ENCODE results near the gene RNF114. TPM values are rescaled to one million over a fixed set of nuclear protein-coding genes. Genes with fewer than 3 reads are reported as not detected.
"Not testable (repeated sequence)": the region's sequence is repeated elsewhere in the genome, so short reads cannot be mapped to it uniquely, and the experiment has no call there.

Gene RNF114
- total RNA-seq, 8 experiments from 2014 or later: 27.8 to 125 (median 46.0) TPM

DNA sequence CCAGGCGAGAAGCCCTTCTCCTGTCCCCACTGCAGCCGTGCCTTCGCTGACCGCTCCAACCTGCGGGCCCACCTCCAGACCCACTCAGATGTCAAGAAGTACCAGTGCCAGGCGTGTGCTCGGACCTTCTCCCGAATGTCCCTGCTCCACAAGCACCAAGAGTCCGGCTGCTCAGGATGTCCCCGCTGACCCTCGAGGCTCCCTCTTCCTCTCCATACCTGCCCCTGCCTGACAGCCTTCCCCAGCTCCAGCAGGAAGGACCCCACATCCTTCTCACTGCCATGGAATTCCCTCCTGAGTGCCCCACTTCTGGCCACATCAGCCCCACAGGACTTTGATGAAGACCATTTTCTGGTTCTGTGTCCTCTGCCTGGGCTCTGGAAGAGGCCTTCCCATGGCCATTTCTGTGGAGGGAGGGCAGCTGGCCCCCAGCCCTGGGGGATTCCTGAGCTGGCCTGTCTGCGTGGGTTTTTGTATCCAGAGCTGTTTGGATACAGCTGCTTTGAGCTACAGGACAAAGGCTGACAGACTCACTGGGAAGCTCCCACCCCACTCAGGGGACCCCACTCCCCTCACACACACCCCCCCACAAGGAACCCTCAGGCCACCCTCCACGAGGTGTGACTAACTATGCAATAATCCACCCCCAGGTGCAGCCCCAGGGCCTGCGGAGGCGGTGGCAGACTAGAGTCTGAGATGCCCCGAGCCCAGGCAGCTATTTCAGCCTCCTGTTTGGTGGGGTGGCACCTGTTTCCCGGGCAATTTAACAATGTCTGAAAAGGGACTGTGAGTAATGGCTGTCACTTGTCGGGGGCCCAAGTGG lies 51.9 kb downstream of the RNF114 start:
- peak in 5 of 8 experiments; percentile 5 to 21 (median 8) for ATAC-seq (replicated peaks in 6 of 8)
- Histone ChIP-seq H3K27ac (peak overlapping the region in 1 of 2 donors; percentile 34), H3K4me3 (no peak overlapping the region), H3K4me1 (replicated peaks in 1 of 2) (peaks cover 18 to 40% of the 10 kb centered on the region in 2 donors)
- in situ Hi-C loops (cut with MboI; ENCODE audit: low pct_unique_long_range_greater_than_20kb in 2 of 9, low sequenced_read_pairs in 9 of 9, unreplicated experiment in 9 of 9): loop anchor here in 2 of 9 experiments (10.0 to 25.0 kb wide), 3 partner anchors 77 to 174 kb away; partner anchors contain the start of gene PEDS1 (in 1 of the 2)
- WGBS, 10 experiments: 17 to 94% (median 71%) methylated on average over 1 to 5 of the region's 18 CpGs; no CpG with 5 or more reads in 3 of the 10 experiments

DNA sequence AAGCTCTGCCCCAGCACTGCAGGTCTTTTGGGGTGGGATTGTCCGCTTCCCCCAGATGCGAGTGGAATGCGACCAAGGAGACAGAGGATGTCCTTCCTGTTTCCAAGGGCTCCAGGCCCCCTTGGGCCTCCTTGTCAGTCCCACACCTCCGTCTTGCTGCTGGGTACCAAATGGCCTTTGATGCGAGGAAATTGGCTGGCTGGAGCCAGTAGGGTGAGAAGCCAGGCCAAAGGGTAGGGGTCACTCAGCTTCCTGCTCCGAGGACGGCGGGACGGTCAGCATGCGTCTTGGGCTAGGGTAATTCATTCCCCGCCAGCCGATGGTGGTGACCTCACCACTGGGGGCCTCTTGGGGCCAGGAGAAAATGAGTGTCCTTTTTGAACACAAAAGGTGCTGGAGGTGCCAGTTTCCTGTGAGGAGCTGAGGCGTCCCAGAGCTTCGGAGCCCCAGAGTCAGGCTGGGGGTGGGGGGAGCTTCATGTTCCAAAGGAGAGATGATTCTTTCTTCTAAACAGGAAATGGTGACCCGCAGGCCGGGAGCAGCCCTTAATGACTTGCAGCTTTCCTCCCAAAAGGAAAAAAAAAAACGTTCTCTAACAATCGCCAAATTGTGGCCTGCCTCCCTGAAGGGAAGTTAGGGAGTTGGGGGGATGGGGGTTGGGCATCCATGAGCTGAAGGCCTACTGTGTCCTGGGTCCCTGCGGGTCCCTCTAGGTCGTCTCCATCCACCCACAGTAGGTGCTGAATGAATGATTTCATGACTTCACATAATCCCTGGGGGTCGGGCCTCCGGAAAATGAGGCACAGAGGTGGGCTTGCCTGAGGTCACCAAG lies 53.3 kb downstream of the RNF114 start:
- 5 to 52% (median 35%) methylated on average over 2 to 16 of the region's 22 CpGs; no CpG with 5 or more reads in 5 of the 10 experiments for WGBS, 10 experiments
- H3K4me1 ChIP-seq (replicated peaks in 1 of 2): peaks cover 15 to 30% of the 10 kb centered on the region in 2 donors
- peak overlapping the region in 1 of 2 donors; percentile 26 for H3K27ac ChIP-seq
- no peak overlapping the region for H3K4me3 ChIP-seq
- ATAC-seq (replicated peaks in 6 of 8): peak in 7 of 8 experiments; percentile 8 to 74 (median 60)
- in situ Hi-C loops (cut with MboI; ENCODE audit: low pct_unique_long_range_greater_than_20kb in 2 of 9, low sequenced_read_pairs in 9 of 9, unreplicated experiment in 9 of 9): loop anchor here in 2 of 9 experiments (10.0 to 25.0 kb wide), 3 partner anchors 75 to 173 kb away; partner anchors contain the start of gene PEDS1 (in 1 of the 2)

DNA sequence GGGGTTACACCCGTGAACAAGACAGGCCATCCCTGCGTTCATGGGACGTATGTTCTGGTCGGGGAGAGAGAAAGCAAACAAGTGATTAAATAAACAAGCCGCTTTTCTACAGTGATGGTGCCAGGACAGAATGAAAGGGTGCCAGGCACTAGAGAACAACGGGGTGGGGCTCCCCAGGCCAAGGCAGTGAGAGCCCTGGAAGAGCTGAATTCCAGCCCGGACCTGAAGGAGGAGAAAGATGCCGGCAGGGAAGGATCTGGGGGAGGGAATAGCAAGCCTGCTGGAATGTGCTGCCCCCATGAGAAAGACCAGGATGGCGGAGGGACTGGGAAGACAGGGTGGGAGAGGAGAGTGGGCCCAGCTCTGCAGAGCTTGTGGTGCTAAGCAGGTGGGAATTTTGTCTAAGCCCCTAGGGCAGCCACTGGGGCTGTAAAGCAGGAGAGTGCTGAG lies 54.1 kb downstream of the RNF114 start:
- peaks cover 15 to 30% of the 10 kb centered on the region in 2 donors for H3K4me1 ChIP-seq (replicated peaks in 1 of 2)
- ATAC-seq (replicated peaks in 6 of 8): peak in 2 of 8 experiments; percentile 2 to 3
- in situ Hi-C loops (cut with MboI; ENCODE audit: low pct_unique_long_range_greater_than_20kb in 2 of 9, low sequenced_read_pairs in 9 of 9, unreplicated experiment in 9 of 9): loop anchor here in 1 of 9 experiments (25.0 kb wide), 1 partner anchor 172 kb away; the partner anchor contains the start of gene PEDS1
- H3K27ac ChIP-seq: no peak overlapping the region
- no peak overlapping the region for H3K4me3 ChIP-seq
- 17 to 100% (median 60%) methylated on average over 1 to 6 of the region's 9 CpGs; no CpG with 5 or more reads in 3 of the 10 experiments for WGBS, 10 experiments

DNA sequence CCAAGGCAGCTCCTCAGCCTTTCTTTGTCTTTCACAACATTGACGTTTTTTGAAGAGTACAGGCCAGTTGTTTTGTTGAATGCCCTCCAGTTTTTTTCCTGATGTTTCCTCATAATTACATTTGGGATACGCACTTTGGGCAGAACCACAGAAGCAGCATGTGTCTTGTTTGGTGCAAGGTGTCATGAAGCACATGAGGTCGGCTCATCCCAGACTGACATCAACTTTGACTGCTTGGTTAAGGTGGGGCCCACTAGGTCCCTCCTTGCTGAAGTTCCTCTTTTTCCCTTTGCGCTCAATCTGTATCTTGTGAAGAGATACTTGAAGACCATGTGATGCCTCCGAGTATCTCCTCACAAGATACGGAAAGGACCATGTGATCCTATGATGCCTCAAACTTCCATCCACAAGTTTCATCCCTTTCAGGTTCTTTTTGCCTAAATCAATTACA lies 57.1 kb downstream of the RNF114 start:
- Histone ChIP-seq H3K4me3 (no peak overlapping the region), H3K27ac (no peak overlapping the region), H3K4me1 (replicated peaks in 1 of 2) (peaks cover 15 to 24% of the 10 kb centered on the region in 2 donors)
- in situ Hi-C loops (cut with MboI; ENCODE audit: low pct_unique_long_range_greater_than_20kb in 2 of 9, low sequenced_read_pairs in 9 of 9, unreplicated experiment in 9 of 9): loop anchor here in 1 of 9 experiments (25.0 kb wide), 1 partner anchor 169 kb away; the partner anchor contains the start of gene PEDS1
- WGBS, 10 experiments: 67 to 100% (median 75%) methylated on average over 1 to 4 of the region's 6 CpGs; no CpG with 5 or more reads in 3 of the 10 experiments
- no peak for ATAC-seq (replicated peaks in 6 of 8)

DNA sequence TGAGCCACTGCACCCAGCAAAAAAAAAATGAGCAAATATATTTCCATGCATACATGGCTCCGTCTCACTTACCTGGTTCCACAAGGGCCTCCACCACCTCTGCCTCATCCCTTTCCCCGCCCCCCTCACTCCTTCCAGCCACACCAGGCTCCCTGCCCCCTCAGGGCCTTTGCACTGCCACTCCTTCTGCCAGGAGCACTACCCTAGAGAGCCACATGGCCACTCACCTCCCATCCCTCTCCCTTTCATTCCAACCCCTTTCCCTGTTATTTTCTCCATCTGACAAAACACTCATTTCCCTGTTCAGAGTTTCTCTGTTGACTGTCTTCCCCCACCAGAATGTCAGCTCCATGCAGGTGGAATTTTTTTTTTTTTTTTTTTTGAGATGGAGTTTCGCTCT lies 59.4 kb downstream of the RNF114 start:
- no peak for ATAC-seq (replicated peaks in 6 of 8)
- peaks cover 0 to 2% of the 10 kb centered on the region in 2 donors for H3K4me1 ChIP-seq (replicated peaks in 1 of 2)
- no peak overlapping the region for H3K27ac ChIP-seq
- in situ Hi-C loops (cut with MboI; ENCODE audit: low pct_unique_long_range_greater_than_20kb in 2 of 9, low sequenced_read_pairs in 9 of 9, unreplicated experiment in 9 of 9): loop anchor here in 1 of 9 experiments (25.0 kb wide), 1 partner anchor 167 kb away; the partner anchor contains the start of gene PEDS1
- 80% methylated on average over 1 of the region's 3 CpGs; no CpG with 5 or more reads in 9 of the 10 experiments for WGBS, 10 experiments
- H3K4me3 ChIP-seq: no peak overlapping the region

DNA sequence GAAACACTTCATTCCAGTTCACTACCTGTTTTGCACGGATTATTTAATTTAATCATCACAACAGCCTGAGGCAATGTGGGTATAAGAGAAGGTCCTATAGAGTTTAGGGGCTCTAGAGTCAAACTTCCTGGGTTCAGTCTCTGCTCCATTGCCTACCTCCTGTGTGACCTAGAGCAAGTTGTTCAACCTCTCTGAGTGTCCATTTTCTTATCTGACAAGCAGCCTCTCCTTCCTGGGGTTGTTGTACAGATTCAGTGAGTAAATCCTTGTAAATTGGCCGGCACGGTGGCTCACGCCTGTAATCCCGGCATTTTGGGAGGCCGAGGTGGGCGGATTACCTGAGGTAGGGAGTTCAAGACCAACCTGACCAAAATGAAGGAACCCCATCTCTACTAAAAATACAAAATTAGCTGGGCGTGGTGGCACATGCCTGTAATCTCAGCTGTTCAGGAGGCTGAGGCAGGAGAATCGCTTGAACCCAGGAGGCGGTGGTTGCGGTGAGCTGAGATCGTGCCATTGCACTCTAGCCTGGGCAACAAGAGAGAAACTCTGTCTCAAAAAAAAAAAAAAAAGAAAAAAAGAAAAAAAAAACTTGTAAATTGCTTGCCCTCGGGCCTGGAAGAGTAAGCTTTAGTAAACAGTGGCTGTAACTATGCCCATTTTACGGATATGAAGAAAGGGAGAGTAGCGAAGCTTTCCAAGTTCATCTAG lies 62.4 kb downstream of the RNF114 start:
- not testable (repeated sequence) for ATAC-seq (replicated peaks in 6 of 8); H3K4me3 ChIP-seq; H3K4me1 ChIP-seq (replicated peaks in 1 of 2); H3K27ac ChIP-seq
- 36 to 100% (median 72%) methylated on average over 1 to 8 of the region's 15 CpGs for WGBS, 10 experiments
- in situ Hi-C loops (cut with MboI; ENCODE audit: low pct_unique_long_range_greater_than_20kb in 2 of 9, low sequenced_read_pairs in 9 of 9, unreplicated experiment in 9 of 9): loop anchor here in 1 of 9 experiments (25.0 kb wide), 1 partner anchor 164 kb away; the partner anchor contains the start of gene PEDS1

DNA sequence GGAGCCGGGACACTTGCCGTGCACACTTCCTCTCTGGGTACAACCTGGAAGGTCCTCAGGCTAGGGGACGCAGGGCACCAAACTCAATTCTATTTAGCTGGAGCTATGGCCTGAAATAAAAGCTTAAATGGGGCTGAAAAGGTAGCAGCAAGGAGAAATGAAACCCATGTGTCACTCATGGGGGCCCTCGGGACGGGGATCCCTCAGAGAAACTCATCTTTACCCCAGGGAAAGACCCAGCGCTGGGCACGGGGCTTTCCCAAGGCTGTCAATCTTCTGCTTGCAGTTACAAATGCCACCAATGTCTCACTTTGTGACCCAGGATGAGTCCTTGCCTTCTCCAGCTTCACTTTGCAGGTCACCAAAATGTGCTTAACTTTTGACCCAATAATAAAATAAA lies 63.1 kb downstream of the RNF114 start:
- in situ Hi-C loops (cut with MboI; ENCODE audit: low pct_unique_long_range_greater_than_20kb in 2 of 9, low sequenced_read_pairs in 9 of 9, unreplicated experiment in 9 of 9): loop anchor here in 1 of 9 experiments (25.0 kb wide), 1 partner anchor 163 kb away; the partner anchor contains the start of gene PEDS1
- ATAC-seq (replicated peaks in 6 of 8): no peak
- H3K4me3 ChIP-seq: no peak overlapping the region
- H3K4me1 ChIP-seq (replicated peaks in 1 of 2): peaks cover 0 to 3% of the 10 kb centered on the region in 2 donors
- 40 to 100% (median 82%) methylated on average over 1 to 7 of the region's 7 CpGs; no CpG with 5 or more reads in 2 of the 10 experiments for WGBS, 10 experiments
- no peak overlapping the region for H3K27ac ChIP-seq

DNA sequence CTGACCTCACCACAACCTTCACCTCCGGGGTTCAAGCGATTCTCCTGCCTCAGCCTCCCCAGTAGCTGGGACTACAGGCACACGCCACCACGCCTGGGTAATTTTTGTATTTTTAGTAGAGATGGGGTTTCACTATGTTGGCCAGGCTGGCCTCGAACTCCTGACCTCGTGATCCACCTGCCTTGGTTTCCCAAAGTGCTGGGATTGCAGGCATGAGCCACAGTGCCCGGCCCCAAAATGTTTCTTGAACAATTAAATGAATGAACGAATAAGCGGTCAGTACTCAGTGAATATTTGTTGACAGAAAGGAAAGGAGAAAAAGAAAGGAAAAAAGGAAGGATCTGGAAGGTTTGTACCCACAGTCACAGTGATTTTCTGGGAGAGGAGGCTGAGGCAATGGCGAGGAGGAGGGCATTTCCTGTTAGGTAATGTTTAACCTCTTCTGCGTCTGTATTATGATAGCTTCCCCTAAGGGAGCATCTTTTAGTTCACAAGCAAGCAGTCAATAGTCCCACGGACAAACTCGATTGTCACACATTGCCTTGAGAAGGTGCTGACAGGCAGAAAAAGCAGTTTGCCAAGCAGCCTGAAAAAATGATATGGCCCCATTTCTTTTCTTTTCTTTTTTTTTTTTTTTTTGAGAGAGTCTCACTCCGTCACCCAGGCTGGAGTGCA lies 64.5 kb downstream of the RNF114 start:
- H3K4me3 ChIP-seq; ATAC-seq (replicated peaks in 6 of 8); in situ Hi-C loops (cut with MboI; ENCODE audit: low pct_unique_long_range_greater_than_20kb in 2 of 9, low sequenced_read_pairs in 9 of 9, unreplicated experiment in 9 of 9); H3K27ac ChIP-seq; H3K4me1 ChIP-seq (replicated peaks in 1 of 2): not testable (repeated sequence)
- WGBS, 10 experiments: 52 to 90% (median 75%) methylated on average over 2 to 12 of the region's 14 CpGs

DNA sequence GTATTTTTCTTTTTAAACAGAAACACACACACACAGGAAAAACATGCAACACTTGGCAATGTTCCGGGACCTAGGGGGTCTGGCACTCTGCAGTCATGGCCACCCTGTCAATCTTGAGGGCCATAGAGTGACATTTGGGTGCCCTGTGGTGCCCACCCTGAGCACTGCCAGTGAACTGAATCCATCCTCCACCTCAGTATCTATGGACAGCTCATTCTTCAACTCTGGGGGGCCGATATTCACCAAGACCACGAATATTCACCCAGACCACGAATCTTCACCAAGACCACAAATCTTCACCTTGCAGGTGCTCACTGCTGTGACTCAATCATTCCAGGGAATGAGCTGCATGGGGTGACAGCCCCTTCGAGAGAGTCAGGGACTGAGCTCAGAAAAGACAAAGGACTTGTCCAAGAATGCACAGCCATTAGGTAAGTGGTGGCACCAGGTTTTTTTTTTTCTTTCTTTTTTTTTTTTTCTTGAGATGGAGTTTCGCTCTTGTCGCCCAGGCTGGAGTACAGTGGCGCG lies 65.7 kb downstream of the RNF114 start:
- WGBS, 10 experiments: 36 to 100% (median 92%) methylated on average over 3 to 6 of the region's 9 CpGs; no CpG with 5 or more reads in 2 of the 10 experiments

DNA sequence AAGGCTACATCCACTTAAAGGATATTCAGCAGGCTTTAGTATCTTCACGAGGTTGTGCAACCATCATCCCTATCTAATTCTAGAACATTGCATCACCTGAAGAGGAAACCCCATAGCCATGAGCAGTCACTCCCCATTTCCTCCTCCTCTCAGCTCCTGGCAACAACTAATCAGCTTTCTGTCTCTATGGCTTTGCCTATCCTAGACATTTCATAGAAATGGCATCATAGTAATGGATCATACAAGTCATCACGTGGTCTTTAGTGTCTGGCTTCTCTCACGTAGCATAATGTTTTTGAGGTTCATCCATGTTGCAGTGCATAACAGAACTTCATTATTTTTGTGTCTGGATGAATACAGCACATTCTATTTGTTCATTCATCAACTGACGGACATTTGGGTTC lies 67.1 kb downstream of the RNF114 start:
- H3K27ac ChIP-seq: no peak overlapping the region
- peak in 4 of 8 experiments; percentile 16 to 66 (median 48) for ATAC-seq (replicated peaks in 6 of 8)
- H3K4me3 ChIP-seq: no peak overlapping the region
- in situ Hi-C loops (cut with MboI; ENCODE audit: low pct_unique_long_range_greater_than_20kb in 2 of 9, low sequenced_read_pairs in 9 of 9, unreplicated experiment in 9 of 9): no loop called here
- peaks cover 0 to 3% of the 10 kb centered on the region in 2 donors for H3K4me1 ChIP-seq (replicated peaks in 1 of 2)
- 30 to 100% (median 87%) methylated on average over 3 to 4 of the region's 4 CpGs for whole genome bisulfite sequencing, 10 experiments

More for the DNA sequence above, 65.7 kb downstream of the RNF114 start:
- ATAC-seq (replicated peaks in 6 of 8): no peak
- Histone ChIP-seq H3K27ac (no peak overlapping the region), H3K4me3 (no peak overlapping the region), H3K4me1 (replicated peaks in 1 of 2) (peaks cover 0 to 3% of the 10 kb centered on the region in 2 donors)
- in situ Hi-C loops (cut with MboI; ENCODE audit: low pct_unique_long_range_greater_than_20kb in 2 of 9, low sequenced_read_pairs in 9 of 9, unreplicated experiment in 9 of 9): no loop called here
